Mucosa of gallbladder (tissue), 1 donor: ENCODE data around the gene HCN3. TPM values are rescaled to one million over a fixed set of nuclear protein-coding genes. Genes with fewer than 3 reads are reported as not detected.

Experiments used
- DNase-seq: peaks from one replicate; pipeline ENCODE4 v3.0.0-alpha.2; 2020; ENCODE audit warnings: low spot score
- total RNA-seq: library from RNA; stranded (reverse); gene quantifications from one replicate; pipeline ENCODE4 v1.2.1, GENCODE V29; 2021
- donor health status: DM: no; HTN: no; CAD: no.

Gene HCN3
- total RNA-seq, 1 donor from 2014 or later, result 8.7 TPM

DNA sequence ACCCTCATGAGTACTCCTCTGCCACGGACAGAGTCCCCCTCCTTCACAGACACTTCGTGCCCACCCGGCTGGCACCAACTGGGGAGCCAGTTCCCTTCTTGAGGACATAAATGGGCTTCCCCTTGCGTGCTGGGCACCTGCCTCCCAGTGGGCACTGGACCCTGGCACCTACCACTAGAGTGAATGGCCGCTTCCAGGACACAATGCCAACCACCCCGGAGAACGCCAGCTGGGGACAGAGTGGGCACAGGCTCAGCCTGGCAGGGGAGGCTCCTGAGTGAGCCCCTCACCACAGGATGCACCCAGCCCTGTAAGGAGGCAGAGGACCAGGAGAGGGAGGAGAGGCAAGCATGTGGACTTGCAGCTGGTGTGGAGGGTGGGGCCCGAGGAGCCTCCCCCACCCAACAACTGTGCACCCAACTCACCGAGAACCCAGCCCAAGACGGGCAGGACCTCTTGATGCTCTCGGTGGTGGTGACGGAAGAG lies 23.0 kb upstream of the HCN3 start:
- no peak for DNase-seq

DNA sequence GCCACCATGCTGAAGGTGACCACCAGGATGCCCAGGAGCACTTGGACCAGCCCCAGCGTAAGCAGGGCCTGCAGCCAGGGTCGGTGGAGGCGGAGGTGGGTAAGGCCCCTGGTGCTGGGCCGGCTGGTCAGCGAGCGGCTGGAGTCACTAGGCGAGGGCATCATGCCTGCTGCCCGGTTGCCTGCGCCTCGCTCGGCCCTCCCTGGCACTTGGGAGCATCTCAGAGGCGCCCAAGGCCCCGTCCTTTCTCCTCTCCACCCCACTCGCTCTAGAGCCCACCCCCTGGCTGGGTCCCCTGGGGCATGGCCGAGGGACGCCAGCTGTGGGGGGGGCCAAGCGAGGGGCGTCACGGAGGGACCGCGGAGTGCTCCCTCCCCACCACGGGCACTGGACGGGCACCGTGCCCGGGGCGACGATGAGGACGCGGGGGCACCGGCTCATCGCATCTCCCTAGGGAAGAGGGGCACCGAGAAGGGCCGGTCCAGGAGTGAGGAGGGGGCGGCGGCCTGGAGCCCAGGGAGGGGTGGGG lies 22.5 kb upstream of the HCN3 start:
- no peak for DNase-seq

DNA sequence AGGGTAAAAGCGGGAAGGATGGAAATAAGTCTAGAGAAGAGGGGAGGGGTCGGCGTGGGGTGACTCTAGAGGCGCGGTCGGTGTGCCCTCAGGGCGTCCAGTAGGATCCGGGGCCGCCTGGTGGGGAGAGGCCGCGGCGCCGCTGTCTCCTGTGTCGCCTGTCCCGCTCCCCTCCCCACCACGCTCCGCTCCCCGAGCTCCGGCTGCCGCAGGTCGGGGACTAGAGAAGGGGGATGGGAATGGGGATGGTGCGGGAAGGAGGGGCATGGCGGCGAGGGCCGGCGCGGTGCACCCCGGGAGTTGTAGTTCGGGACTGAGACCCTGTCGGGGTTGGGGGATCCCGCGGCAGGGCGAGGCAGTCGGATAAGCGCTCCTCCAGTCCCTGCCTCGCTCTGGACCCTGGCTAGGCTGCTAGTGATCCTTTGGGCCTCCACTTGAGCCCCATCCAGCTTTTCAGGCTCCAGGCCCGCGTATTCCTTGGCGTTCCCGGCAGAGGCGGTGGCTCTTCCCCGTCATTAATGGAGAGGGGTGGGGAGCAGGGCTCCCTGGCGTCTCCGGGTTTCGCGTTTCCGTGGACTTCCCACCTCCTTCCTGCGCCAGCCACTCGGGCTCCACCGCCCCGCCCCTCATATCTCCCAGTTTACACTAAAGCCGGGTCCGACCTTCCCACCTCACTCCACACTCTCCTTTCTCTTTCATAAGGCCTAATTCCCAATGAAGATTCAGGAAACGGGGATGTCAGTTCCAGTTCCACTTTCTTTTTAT lies 21.8 kb upstream of the HCN3 start, which contains the start of gene ENTREP3:
Gene ENTREP3 (minus strand): TSS at position 241 of the 765 bp plus-strand sequence. CDS start 606 bp downstream, outside the sequence.
- DNase-seq, result peak; percentile 87

DNA sequence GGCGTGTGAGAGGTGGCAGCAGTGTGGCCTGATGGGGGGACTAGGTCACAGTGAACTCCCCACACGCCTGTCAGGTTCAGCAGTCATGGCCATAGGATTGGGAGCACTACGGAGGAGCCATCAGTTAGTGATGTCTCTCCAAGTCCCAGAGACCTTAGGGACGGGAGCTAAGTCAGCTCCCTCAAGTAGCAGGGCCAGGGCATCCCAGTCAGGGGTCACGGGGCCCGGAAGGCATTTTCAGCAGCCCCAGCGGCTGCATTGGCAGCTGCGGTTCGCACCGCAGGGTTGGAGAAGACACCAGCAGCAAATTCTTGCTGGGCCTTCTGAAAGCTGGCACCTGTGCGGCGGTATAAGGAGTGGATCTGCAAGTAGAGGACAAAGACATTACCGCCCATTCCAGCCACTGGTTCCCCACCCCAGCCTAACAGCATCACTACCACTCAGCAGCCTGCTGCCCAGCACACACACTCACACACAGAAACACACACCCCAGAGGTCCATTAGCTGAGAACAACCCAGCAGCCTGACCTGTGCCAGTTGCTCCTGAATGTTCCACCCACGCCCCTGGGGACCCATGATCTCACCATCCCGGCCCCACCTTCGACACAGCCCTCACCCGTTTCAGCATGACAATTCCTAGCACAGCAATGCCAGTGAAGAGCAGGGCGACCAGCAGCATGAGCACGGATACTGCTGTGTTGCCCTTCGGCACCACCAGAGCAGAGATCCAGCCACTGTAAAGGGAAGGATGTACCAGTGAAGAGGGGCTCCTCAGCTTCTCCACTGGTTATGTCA lies 21.0 kb upstream of the HCN3 start:
- DNase-seq, result no peak

DNA sequence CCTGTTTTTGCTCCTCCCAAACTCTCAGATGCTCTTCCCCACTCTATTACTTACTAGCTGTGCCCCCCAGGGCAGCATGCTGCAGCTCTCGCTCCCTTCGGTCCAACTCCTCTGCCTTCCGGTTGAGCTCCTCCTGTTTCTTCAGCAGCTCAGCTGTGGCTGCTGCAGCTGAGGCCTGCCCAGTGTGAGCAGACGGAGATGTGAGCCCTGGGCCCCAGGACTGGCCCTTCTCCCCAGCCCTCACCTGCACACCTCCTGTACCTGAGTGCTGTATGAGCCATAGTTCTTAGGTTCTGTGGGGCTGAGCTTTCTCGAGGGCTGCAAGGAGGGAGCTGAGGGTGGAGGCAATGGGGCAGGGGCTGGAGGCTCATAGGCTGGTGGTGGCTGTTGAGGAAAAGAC lies 17.0 kb upstream of the HCN3 start:
- no peak for DNase-seq

DNA sequence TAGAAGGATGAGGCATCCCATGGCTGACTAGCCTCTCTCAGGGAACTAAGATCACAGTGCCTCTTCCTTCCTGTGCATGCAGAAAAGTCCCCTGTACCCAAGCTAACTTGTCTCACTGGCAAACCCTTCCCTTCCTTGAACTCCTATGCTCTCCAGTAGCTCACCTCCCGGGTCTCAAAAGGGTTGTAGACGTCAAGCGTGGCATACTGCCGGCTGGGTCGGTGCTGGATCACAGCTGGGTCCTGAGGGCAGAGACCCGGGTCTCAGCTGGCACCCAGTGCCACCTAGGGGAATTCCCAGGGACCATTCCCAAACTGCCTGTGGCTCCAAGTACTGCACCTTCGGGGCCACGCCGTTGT lies 15.8 kb upstream of the HCN3 start:
- DNase-seq, result no peak

DNA sequence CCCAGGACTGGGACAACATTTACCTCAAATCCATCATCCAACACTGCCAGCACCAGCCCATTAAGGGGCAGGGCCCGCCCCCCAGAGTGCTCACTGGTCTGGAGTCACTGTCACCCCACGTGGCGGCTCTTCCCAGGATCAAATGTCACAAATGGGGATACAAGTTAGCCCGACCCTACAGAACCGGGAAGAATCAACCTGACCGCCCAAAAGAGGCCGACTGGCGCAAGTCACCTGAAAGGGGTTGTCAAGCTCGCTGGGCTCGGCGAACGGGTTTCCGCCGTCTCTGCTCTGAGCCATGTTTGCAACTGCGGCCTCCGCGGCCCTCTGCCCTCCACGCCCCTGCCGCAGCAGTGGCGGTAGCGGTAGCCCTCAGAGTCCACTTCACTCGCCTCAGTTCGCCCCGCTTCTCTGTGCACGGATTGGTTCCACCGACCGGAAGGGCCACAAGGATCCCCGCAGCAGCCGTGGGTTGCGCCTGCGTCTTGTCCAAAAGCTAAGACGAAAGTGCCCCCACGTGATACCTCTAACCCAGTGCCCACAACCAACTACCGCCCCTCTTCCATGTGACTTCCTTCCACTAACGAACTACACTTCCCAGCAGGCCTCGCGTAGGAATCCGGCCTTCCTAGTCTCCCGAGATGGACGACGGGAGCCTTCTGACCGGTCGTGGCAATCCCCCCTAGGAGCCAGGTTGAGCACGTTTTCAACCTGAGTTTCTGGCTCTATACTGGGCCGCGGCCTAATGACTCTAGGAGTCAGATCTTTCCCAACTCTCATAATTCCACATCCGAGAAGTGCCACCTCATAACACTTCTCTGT lies 15.2 kb upstream of the HCN3 start, which contains the start of gene SCAMP3:
Gene SCAMP3 (minus strand): TSS at position 509 of the 822 bp plus-strand sequence. CDS start 209 bp downstream, at position 300.
- DNase-seq, result peak; percentile 97

DNA sequence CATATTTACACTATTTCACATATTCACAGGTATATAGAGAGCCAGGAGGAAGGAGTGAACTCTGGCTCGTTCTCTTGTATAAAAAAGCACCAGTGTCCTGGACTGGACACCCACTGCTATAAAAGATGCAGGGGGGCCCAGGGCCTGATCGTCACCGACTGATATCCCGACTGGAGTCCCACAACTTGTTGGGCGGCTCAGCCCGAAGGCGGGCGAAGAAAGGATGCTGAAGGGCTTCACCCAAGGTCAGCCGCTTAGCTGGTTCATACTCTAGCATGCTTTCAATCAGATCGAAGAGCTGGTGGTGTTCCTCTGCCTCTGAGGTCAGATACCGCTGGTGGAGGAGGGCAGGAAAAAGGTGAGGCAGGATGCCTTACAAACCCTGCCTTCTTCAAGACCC lies 14.2 kb upstream of the HCN3 start:
- no peak for DNase-seq

DNA sequence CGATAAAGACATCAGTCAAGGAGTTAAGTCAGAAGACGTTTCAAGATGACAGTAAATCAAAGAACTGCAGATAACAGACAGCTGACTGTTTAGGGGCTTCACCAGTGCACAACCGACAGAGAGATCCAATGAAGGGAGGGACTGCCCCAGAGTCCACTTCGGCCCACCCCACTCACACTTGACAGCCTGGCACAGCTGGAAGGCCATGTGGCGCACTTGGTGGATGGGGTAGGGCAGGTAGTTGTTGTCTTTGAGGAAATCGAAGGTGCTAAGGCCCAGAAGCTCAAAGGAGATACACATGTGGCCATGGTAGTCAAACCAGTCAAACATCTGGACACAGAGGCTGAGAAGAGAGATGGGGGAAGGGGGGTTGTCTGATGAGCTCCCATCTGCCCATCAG lies 10.7 kb upstream of the HCN3 start:
- DNase-seq, result no peak

DNA sequence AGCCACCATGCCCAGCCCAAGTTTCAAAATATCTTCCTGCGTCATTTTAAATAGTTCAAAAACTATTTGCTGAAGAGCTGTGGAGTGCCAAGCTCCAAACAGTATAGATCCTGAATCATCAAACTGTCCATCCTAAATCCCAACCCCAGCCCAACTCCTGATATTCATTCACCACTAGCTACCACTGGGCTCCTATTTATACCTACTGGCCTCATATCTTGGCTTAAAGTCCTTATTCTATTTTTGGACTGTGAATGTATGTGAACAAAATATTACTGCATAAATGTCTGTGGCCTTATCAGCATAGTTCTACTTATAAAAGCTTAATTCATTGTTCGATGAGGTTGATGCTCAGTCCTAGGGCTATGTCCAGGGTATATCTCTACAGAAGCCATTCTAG lies 9.9 kb upstream of the HCN3 start:
- DNase-seq, result no peak

DNA sequence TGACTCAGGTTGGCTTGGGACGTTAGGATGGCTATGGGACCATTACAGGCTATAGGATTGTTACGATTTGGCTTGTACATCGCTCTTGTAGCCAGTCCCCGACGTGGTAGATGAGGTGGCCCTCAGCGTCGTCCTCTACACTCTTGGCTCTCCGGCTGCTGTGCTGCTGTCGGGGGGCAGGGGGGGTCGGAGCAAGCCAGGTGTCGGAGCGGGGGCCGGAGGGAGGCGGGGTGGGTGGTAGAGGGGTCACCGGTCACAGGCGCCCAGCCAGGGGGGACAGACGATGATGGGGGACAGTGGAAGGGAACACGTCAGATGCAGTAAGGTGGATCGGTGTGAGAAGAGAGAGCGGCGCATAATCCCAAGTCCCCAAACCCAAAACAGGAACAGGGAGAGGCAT lies 8.6 kb upstream of the HCN3 start:
- DNase-seq, result no peak

DNA sequence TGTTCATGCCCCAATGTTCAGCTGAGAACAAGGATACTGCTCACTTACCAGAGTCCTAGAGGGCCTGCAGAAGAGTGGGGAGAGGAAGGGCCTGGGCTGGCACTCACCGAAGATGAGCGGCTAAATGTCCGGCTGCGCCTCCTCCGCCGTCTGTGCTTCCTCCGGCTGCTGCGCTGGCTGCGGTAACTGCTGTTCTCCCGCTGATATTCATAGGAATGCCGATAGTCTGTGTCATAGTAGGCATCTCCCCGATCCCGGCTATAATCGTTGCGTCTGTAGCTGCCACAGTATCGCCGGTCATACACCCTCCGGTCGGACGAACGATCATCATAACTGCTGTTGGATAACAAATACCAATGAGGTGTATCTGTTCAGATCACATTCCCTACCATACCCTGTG lies 7.9 kb upstream of the HCN3 start:
- no peak for DNase-seq

DNA sequence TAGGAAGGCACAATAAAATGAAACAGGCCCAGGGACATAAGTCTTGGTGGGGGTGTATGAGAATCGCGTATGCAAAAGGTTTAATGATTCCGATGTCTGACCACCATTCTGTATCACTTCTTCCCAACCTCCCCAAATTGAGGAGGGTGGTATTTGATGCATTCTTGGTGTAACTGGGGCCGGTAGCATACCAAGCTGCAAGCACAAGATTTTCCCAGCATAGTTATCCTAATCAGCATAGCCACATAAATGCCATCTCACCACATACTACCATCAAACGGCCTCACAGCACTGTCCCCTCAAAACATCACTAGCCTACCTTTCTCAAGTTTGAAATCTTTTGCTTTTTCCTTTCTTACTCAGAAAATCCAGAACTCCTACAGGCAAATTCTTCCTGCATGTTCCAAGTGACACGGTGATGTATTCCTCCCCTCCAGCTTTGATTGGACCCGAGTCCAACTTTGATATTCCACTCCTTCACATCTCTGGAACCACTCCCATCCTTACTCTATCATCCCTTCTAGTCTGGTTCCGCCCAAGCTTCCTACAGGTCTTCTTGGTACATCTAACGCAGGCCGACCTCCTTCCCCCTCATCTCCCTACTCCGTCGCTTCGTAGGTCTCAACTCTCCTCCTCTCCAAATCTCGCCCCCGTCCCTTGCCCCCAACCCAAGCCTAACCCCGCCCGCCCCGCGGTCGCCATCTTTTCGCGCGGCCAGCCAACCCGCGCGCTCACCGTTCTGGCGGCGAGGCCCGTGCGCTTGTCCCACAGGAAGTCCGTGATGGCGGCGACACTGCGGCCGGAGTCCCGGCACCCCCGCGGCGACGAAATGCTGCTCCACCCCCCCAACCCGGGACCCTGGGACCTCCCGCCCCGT lies 4.6 kb upstream of the HCN3 start:
- DNase-seq, result no peak

DNA sequence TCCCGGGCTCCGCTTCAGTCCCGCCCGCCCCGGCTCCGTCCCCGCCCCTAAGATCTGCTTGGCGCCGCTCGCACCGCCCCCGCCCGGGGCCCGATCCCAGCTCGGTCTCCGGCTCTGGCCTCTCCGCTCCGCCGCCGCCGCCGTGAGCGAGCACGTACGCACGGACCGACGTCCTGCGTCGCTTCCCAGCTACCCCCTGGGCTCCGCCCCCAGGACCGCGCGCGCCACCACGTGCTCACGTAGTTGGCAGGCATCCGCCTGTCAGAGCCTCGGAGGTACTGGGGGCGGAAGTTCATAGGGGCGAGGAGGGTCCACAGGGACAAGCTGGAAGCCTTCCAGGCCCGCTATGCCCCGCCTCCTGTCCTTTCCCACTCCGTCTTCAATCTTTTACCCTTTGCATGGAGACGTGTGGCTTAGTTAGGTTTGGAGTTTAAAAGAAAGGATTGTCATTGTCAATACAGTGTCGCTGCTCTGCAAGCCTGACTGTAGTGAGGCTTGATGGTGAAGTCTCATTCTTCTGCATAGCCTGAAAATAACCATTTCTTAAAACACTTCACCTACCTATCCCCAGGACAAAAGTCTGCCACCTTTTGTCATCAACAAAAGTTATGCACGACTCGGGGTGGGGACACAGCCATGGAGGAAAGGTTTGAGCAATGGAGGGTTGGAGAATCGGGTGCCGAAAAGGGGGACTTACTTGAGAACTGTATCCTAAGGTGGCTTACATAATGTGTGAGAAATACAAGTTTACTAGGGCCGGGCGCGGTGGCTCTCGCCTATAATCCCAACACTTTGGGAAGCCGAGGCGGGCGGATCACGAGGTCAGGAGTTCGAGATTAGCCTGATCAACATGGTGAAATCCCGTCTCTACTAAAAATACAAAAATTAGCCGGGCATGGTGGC lies 3.7 kb upstream of the HCN3 start, which contains the start of gene CLK2:
Gene CLK2 (minus strand): TSS at position 162 of the 903 bp plus-strand sequence. CDS start 2,527 bp downstream, outside the sequence.
- DNase-seq, result peak; percentile 95

DNA sequence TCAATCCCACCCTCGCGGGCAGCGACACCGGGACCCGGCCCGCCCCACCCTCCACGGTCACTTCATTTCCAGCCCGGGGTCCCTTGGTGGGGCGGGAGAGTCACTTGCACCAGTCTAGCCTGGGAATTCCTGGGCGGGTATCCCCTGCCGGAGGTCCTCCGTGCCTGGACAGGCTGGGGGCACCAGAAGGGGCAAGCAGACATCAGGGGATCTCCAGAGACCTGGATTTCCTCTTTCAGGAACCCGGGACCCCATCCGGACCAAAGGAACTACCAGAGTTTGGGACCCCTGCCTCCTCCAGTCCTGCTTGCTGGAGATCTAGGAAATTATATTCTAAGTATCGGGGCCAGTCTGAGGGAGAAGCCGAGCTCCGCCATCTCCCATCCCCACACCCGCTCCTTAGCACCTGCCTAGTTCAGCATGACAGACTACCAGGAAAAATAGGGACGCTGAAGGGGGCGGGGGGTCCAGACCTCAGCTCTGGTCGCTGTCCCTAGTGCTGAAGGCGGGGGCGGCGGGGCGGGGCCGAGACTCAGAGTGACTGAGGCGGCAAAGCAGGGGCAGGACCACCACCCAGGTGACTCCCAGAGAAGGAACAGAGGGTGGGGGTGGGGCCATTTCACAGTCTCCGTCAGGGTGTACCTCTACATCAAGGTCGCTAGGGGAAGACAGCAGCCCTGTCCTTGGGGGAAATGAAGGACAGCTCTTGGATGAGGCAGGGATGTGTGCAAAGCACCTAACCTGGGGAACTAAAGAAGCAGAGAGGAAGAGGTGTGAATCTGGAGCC lies 832 bp downstream of the HCN3 start:
- DNase-seq, result peak; percentile 56

DNA sequence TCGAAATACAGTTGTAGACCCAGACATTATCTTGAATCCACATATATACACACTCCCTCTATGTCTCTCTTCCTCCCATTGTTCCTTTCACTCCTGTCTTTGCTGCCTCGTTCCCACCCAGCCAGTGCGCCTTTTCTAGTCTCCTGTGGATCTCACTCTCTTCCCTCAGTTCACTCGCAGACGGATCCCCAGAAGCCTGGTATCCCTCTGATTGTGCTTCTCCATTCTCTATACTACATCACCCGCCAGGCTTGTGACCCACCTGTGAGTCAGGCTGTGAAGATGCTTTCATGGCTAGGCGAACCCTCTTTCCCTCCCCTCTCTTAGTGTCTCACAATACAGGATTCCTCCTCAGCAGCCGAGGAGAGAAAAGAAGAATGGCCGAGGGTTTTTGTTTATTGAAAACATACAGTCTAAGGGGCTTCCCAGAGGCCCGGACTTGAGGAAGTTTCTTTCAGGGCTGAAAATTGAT lies 1.5 kb downstream of the HCN3 start:
- no peak for DNase-seq

DNA sequence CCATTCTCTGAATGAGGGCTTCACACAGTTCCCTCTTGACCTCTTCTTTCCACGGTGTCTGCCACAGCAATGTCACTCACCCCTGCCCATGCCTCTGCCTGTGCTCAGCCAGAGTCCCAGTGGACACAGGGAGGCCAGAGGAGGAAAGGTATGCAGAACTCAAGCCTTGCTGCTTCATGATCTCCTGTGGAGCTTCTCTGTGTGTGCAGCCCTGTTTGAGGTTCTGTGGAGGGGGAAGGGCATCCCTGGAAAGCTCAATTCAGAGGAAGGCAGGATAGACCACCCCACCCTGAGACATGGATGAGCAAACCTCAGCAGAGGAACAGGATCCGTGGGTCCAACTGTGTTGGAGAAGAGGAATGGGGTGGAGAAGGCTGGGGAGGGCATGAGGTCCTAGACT lies 2.0 kb downstream of the HCN3 start:
- no peak for DNase-seq

DNA sequence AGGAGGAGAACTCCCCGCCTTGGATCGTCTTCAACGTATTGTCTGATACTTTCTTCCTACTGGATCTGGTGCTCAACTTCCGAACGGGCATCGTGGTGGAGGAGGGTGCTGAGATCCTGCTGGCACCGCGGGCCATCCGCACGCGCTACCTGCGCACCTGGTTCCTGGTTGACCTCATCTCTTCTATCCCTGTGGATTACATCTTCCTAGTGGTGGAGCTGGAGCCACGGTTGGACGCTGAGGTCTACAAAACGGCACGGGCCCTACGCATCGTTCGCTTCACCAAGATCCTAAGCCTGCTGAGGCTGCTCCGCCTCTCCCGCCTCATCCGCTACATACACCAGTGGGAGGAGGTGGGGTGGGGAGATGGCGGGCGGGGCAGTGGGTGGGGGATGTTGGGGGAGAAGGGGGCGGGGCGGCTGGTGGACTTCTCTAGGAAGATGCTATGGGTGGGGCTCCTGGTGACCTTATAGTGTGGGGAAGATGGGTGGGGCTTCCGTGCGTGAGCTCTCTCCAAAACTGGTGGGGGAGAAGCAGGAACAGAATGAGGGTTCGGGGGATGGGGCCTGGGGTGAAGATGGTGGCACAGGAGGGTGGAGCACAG lies 5.3 kb downstream of the HCN3 start:
- DNase-seq, result no peak
